ENCODE results near the gene CYP2A6.

The CYP2A6 gene

DNA sequence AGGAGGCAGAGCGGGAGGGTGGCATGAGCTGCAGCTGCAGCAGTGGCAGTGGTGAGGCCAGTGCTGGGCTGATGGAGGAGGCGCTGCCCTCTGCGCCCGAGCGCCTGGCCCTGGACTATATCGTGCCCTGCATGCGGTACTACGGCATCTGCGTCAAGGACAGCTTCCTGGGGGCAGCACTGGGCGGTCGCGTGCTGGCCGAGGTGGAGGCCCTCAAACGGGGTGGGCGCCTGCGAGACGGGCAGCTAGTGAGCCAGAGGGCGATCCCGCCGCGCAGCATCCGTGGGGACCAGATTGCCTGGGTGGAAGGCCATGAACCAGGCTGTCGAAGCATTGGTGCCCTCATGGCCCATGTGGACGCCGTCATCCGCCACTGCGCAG lies 49.3 kb downstream of the CYP2A6 start:
- DNase-seq: no peak

DNA sequence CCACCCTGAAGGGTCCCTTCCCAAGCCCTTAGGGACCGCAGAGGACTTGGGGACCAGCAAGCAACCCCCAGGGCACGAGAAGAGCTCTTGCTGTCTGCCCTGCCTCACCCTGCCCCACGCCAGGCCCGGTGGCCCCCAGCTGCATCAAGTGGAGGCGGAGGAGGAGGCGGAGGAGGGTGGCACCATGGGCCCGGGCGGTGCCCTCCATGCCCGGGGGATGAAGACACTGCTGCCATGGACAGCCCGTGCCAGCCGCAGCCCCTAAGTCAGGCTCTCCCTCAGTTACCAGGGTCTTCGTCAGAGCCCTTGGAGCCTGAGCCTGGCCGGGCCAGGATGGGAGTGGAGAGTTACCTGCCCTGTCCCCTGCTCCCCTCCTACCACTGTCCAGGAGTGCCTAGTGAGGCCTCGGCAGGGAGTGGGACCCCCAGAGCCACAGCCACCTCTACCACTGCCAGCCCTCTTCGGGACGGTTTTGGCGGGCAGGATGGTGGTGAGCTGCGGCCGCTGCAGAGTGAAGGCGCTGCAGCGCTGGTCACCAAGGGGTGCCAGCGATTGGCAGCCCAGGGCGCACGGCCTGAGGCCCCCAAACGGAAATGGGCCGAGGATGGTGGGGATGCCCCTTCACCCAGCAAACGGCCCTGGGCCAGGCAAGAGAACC lies 49.8 kb downstream of the CYP2A6 start:
- DNase-seq: no peak

DNA sequence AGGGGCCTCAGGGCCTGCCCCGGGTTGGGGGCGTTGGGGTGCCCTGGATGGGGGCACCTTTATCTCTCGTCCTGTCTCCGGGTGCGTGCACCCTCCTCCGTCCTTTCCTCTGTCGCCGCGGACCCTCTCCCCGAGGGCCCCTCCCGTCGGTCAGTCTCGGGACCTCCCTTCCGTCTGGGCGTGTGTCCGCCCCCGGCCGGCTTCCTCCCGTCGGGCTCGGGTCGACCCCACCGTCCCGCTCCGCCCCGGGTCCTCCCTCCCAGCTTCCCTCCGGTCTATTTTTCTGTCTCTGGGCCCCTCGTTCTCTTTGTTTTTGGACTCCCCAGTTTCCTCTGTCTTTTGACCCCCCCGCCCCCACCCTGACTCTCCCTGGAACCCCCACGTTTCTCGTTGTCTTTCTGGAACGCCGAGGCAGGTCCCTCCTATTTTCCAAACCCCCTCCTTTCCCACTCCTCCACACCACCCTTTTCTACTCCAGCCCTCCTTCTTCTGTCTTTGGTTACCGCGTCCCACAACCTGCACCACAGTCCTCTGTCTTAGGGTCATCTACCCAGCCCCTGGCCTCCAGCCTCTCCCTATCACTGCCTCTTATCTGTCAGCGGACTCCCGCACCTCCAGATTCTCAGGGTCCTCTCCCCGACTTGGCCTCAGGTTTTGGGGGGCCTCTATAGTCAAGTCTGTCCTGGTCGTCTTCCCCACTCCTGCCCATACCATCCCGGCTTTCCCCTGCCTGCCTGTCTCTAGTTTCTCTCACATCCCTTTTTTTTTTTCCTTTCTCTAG lies 50.5 kb downstream of the CYP2A6 start:
- DNase-seq: no peak

- peak; percentile 99 for DNase-seq
Measured at GRCh38 chr19:40798683-40799557, 51.3 kb downstream of the CYP2A6 start, which contains the start of gene EGLN2. EGLN2 (plus strand) TSS chr19:40799191; CDS start chr19:40800573, 1,382 bp downstream.

DNA sequence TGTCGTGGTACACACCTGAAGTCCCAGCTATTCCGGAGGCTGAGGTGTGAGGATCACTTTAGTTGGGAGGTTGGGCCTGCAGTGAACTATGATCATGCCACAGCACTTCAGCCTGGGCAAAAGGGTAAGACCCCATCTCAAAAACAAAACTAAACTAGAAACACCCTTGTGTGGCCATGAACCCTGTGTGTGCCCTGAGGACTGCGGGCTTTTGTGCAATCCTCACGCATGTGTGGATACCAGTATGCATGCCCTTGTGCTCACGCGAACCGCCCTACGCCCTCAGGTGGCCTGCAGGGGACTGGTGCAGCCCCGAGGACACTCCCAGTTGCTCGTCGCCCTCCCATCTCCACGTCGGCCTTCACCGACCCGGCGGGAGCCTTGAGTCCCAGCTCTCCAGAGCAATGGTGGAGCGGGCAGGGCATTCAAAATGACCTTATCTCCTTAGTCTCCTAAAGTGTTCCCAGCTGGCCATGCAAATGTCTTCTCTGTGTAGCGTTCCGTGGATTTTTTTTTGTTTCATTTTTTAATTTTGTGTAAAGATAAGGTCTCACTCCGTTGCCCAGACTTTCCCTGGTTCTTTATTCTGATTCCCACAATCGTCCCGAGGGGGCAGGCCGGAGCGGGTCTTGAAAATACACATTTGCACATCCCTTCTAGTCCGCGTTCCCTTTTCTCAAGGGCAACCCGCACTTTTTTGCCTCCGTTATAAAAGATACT lies 52.1 kb downstream of the CYP2A6 start:
- DNase-seq: no peak

DNA sequence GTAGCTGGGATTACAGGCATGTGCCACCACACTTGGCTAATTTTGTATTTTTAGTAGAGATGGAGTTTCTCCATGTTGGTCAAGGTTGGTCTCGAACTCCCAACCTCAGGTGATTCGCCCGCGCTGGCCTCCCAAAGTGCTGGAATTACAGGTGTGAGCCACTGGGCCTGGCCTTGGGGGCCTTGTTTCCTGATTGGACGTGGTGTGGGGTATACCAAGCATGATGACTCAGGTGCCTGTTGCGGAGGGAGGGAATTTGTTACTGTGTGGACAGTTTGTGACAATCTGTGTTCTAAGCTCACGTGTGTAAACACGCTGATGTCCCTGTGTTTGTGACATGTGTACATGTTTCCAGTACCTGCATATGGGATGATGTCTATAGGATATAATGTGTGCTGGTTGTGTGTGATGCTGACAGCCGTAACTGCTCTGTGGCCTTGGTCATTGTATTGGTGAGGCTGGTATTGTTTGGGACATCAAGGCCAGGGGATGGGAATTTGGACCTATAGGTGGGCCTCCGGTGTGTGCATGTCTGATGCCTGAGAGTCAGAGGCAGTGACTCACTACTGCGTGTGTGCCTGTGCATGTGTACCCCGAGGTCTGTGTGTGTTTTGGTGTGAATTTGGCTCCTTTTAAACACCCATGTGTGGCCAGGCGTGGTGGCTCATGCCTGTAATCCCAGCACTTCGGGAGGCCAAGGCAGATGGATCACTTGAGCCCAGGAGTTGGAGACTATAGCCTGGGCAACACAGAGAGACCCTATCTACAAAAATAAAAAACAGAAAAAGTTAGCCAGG lies 52.9 kb downstream of the CYP2A6 start:
- DNase-seq: no peak
